Mesodermal cell (in vitro differentiated cells): ENCODE results near the gene INPP5A.
"Not testable (repeated sequence)": the region's sequence is repeated elsewhere in the genome, so short reads cannot be mapped to it uniquely, and the experiment has no call there.

Source experiments
- H3K27ac ChIP-seq: 2 replicates; pipeline ENCODE4 v1.7.0; 2013; ENCODE audit warnings: mild to moderate bottlenecking, low read depth, low read length, moderate library complexity; ENCODE audit not compliant: severe bottlenecking
- H3K36me3 ChIP-seq: 2 replicates; pipeline ENCODE4 v1.7.1; 2013; ENCODE audit warnings: mild to moderate bottlenecking, low read length, moderate library complexity; ENCODE audit not compliant: control insufficient read depth, insufficient read depth
- H3K4me1 ChIP-seq: one replicate; pipeline ENCODE4 v1.7.1; 2013; ENCODE audit warnings: mild to moderate bottlenecking, low read length; ENCODE audit not compliant: insufficient read depth, control insufficient read depth, poor library complexity, severe bottlenecking
- H3K4me3 ChIP-seq: 2 replicates; pipeline ENCODE4 v1.7.0; 2013; ENCODE audit warnings: low read length, control low read depth, mild to moderate bottlenecking; ENCODE audit not compliant: insufficient read depth, poor library complexity, severe bottlenecking; ENCODE audit errors: extremely low read depth
- H3K9me3 ChIP-seq: 2 replicates; pipeline ENCODE4 v1.7.1; 2013; ENCODE audit warnings: mild to moderate bottlenecking, low read length, moderate library complexity; ENCODE audit not compliant: control insufficient read depth
- WGBS, 2 experiments: methylation state at CpG; one replicate each; pipeline ENCODE4 v1.1.5; 2013; ENCODE audit warnings: missing lambda C conversion rate in 2 of 2; ENCODE audit not compliant: insufficient coverage in 2 of 2; 5-methylcytosine and 5-hydroxymethylcytosine counted together

INPP5A gene

GRCh38 chr10:132546567-132547420 is 9.2 kb downstream of the INPP5A start:
- H3K4me1 ChIP-seq: peaks cover 10% of the 10 kb centered on the region
- H3K36me3 ChIP-seq: no peaks in the 10 kb centered on the region
- 95 to 96% methylated on average over 25 to 26 of the region's 26 CpGs for WGBS, 2 experiments
- no peak overlapping the region for H3K27ac ChIP-seq
- no peaks in the 10 kb centered on the region for H3K9me3 ChIP-seq
- no peak overlapping the region for H3K4me3 ChIP-seq

DNA sequence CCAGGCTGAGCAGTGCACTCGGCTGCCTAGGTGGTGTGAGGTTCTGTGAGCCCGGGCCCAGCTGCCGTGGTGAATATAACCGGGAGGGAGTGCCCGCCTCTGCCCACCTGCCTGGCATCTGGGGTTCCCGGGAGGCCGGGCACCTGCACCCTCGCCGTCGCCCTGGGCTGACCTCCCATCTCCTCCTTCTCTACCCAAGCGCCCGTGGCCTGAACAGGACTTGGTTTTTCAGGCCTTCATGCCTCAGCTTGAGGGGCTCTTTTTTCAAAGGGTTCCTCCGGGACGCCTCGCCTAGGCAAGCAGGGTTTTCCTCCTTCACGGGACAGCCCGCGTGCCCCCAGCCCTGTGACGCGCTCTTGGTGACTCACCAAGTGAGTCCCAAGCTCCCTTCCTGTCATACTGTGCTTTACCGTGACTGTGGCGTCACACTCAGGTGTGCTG is 9.9 kb downstream of the INPP5A start:
- 95 to 96% methylated on average over 16 to 21 of the region's 22 CpGs for WGBS, 2 experiments
- H3K27ac ChIP-seq: no peak overlapping the region
- H3K4me1 ChIP-seq: peaks cover 10% of the 10 kb centered on the region
- no peaks in the 10 kb centered on the region for H3K9me3 ChIP-seq
- no peak overlapping the region for H3K4me3 ChIP-seq
- H3K36me3 ChIP-seq: no peaks in the 10 kb centered on the region

- no peak overlapping the region for H3K4me3 ChIP-seq
- no peak overlapping the region for H3K27ac ChIP-seq
- H3K4me1 ChIP-seq: peaks cover 10% of the 10 kb centered on the region
- H3K36me3 ChIP-seq: no peaks in the 10 kb centered on the region
- no peaks in the 10 kb centered on the region for H3K9me3 ChIP-seq
- WGBS, 2 experiments: 94 to 95% methylated on average over 19 to 25 of the region's 28 CpGs
Measured at GRCh38 chr10:132548106-132548823, 10.7 kb downstream of the INPP5A start.

DNA sequence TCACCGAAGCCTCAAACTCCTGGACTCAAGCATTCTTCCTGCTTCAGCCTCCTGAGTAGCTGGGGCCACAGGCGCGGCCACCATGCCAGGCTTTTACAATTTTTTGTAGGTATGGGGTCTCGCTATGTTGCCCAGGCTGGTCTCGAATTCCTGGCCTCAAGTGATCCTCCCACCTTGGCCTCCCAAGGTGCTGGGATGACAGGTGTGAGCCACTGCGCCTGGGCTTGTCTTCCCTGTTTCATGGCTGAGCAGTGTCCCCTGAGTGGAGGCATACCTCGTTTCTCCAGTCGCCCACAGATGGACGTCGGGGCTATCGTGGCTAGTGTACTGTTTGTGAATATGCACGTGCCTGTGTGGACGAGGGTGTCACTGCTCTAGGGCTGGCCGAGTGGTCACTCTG is 11.3 kb downstream of the INPP5A start:
- H3K9me3 ChIP-seq: no peaks in the 10 kb centered on the region
- H3K4me3 ChIP-seq: no peak overlapping the region
- H3K4me1 ChIP-seq: peaks cover 10% of the 10 kb centered on the region
- H3K36me3 ChIP-seq: no peaks in the 10 kb centered on the region
- WGBS, 2 experiments: 96% methylated on average over 12 to 14 of the region's 14 CpGs
- no peak overlapping the region for H3K27ac ChIP-seq

DNA sequence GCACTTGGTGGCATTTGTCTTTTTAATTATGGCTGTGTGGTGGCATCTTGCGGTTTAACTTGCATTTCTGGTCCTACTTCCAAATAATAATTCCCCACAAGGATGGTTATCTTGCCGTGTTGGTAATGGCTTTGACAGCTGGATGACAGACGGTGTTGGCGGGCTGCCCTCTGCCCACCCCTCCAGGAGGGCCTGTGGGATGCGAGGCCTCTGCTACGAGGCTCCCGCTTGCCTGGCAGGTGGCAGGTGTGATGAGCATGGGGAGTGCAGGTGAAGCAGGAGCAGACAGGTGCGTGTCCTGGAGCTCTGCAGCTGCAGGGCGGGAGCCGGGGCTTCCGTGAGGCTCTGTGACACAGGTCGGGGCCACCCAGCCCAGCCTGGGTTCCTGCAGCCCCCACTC is 11.8 kb downstream of the INPP5A start:
- Histone ChIP-seq H3K4me1 (peaks cover 9% of the 10 kb centered on the region), H3K36me3 (no peaks in the 10 kb centered on the region), H3K27ac (no peak overlapping the region), H3K9me3 (no peaks in the 10 kb centered on the region), H3K4me3 (no peak overlapping the region)
- 90 to 96% methylated on average over 5 to 11 of the region's 12 CpGs for WGBS, 2 experiments

GRCh38 chr10:132550366-132551092 is 12.9 kb downstream of the INPP5A start:
- H3K9me3 ChIP-seq: no peaks in the 10 kb centered on the region
- no peak overlapping the region for H3K4me3 ChIP-seq
- WGBS, 2 experiments: 93 to 95% methylated on average over 17 to 18 of the region's 20 CpGs
- no peaks in the 10 kb centered on the region for H3K36me3 ChIP-seq
- H3K27ac ChIP-seq: no peak overlapping the region
- H3K4me1 ChIP-seq: no peaks in the 10 kb centered on the region

DNA sequence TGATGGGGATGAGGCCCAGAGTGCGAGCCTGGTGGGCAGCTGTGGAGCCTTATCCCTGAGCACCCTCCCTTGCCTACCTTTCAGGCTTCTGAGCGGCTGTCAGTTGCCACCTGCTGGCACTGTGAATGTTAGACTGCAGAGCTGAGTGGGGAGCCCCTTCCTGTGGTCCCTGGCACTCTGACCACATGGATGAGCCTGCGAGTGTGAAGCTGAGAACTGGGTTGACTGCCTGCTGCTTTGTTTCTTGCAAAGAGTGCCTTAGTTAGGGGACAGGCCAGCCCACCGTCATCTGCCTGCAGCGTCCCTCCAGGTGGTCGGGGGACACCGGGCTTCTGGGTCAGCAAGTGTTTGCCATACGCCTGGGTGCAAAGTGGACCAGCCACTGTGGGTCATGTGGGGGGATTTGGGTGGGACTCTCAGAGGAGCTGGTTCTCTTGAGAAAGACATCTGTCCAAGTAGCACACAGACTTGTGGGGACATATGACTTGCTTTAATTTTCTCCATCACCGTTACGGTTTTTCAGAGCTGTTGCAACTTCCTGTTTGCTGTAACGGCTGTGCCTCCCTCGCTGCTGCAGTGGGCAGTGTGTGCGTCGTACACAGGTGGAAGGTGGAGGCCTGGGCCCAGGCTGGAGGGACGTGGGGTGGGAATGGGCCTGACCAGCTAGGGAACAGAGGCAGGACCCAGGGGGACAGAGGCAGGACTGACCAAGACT is 13.7 kb downstream of the INPP5A start:
- Histone ChIP-seq H3K4me1 (no peaks in the 10 kb centered on the region), H3K36me3 (no peaks in the 10 kb centered on the region), H3K4me3 (no peak overlapping the region), H3K9me3 (no peaks in the 10 kb centered on the region), H3K27ac (no peak overlapping the region)
- 86 to 90% methylated on average over 12 to 14 of the region's 15 CpGs for WGBS, 2 experiments

DNA sequence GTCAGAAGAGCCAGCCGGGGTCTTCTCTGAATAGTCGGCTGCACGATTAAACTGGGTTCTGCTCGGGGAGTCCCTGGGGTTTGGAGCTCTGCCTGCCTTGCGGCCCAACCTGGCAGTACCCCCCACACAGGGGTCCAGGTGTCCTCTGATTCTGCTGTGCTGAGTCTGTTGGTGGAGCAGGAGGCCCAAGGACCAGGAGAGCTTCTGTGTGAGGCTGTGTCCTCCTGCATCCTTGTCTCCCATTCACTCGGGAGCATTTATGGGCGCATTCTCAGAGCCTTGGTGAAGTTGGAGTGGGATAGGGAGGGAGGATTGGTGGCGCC is 14.2 kb downstream of the INPP5A start:
- H3K27ac ChIP-seq: no peak overlapping the region
- WGBS, 2 experiments: 94 to 95% methylated on average over 4 to 5 of the region's 8 CpGs
- no peaks in the 10 kb centered on the region for H3K9me3 ChIP-seq
- no peaks in the 10 kb centered on the region for H3K4me1 ChIP-seq
- H3K36me3 ChIP-seq: no peaks in the 10 kb centered on the region
- no peak overlapping the region for H3K4me3 ChIP-seq

DNA sequence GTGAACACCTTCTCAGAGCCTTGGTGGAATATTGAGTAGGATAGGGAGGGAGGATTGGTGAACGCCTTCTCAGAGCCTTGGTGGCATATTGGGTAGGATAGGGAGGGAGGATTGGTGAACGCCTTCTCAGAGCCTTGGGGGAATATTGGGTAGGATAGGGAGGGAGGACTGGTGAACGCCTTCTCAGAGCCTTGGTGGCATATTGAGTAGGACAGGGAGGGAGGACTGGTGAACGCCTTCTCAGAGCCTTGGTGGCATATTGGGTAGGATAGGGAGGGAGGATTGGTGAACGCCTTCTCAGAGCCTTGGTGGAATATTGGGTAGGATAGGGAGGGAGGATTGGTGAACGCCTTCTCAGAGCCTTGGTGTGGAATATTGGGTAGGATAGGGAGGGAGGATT is 15.0 kb downstream of the INPP5A start:
- H3K9me3 ChIP-seq, H3K4me1 ChIP-seq, H3K4me3 ChIP-seq, H3K27ac ChIP-seq, H3K36me3 ChIP-seq: not testable (repeated sequence)
- WGBS, 2 experiments: 93 to 100% methylated on average over 2 to 3 of the region's 6 CpGs

- H3K4me3 ChIP-seq, H3K9me3 ChIP-seq, H3K4me1 ChIP-seq, H3K36me3 ChIP-seq, H3K27ac ChIP-seq: not testable (repeated sequence)
- 100% methylated on average over 1 of the region's 3 CpGs; no CpG with 5 or more reads in 1 of the 2 experiments for WGBS, 2 experiments
Measured at GRCh38 chr10:132553568-132553967, 16.0 kb downstream of the INPP5A start.
